SK-N-SH (cell line): ENCODE data around the gene NOTCH1. TPM values are rescaled to one million over a fixed set of nuclear protein-coding genes. Genes with fewer than 3 reads are reported as not detected.

ENCODE experiments used
- CTCF ChIA-PET: fragments of 300-600, 350-600 bp; formaldehyde crosslinking; extraction: SDS; loops from one replicate; lab custom pipeline; 2021; lab: Yijun Ruan, JAX
- POLR2A ChIA-PET: fragments of 350-600 bp; sonication (Branson Sonifier 250); formaldehyde crosslinking; extraction: SDS; loops from one replicate; lab custom pipeline; 2020; ENCODE audit warnings: antibody characterized with exemption, inconsistent platforms; lab: Yijun Ruan, JAX
- DNase-seq: peaks from one replicate; pipeline ENCODE4 v3.0.0; 2012
- H2AFZ ChIP-seq: fragments of 200-600 bp; sonication (generic); 2 replicates; pipeline ENCODE4 v1.8.1; 2016; ENCODE audit warnings: antibody characterized with exemption, mild to moderate bottlenecking, low read depth
- H3F3A ChIP-seq: fragments of 200-600 bp; sonication (generic); replicated peaks from 2 replicates; pipeline ENCODE3; 2016; ENCODE audit warnings: antibody characterized with exemption, mild to moderate bottlenecking; ENCODE audit not compliant: insufficient read depth
- H3K27ac ChIP-seq, 2 experiments: fragments of 200-500 bp in 1 of 2; fragments of 200-600 bp in 1 of 2; sonication (Bioruptor generic) in 1 of 2; sonication (generic), shearing (Covaris generic) in 1 of 2; 2 replicates each; pipeline versions ENCODE4 v1.5.1 to v1.6.1; 2014 to 2016; ENCODE audit warnings: low read depth in 2 of 2, inconsistent platforms in 1 of 2, low read length in 1 of 2, mild to moderate bottlenecking in 1 of 2, mixed read lengths in 1 of 2
- H3K27me3 ChIP-seq: fragments of 200-600 bp; sonication (generic), shearing (Covaris generic); 2 replicates; pipeline ENCODE4 v1.6.1; 2016; ENCODE audit warnings: mixed run types; ENCODE audit not compliant: insufficient read depth
- H3K36me3 ChIP-seq, 2 experiments: fragments of 200-500 bp in 1 of 2; fragments of 200-600 bp in 1 of 2; sonication (Bioruptor generic) in 1 of 2; sonication (generic) in 1 of 2; replicated peaks in 1 of 2; 2 replicates each; pipeline versions ENCODE3 to v1.5.1; 2014 to 2016; ENCODE audit warnings: low read length in 1 of 2, mild to moderate bottlenecking in 1 of 2; ENCODE audit not compliant: insufficient read depth in 2 of 2, control insufficient read depth in 1 of 2
- H3K4me1 ChIP-seq, 2 experiments: fragments of 200-500 bp in 1 of 2; fragments of 200-600 bp in 1 of 2; sonication (Bioruptor generic) in 1 of 2; sonication (generic), shearing (Covaris generic) in 1 of 2; 2 replicates each; pipeline versions ENCODE4 v1.5.1 to v1.6.1; 2014 to 2016; ENCODE audit warnings: low read depth in 1 of 2, low read length in 1 of 2, mixed run types in 1 of 2; ENCODE audit not compliant: insufficient read depth in 2 of 2, control insufficient read depth in 1 of 2
- H3K4me2 ChIP-seq: fragments of 200-600 bp; sonication (generic), shearing (Covaris generic); 2 replicates; pipeline ENCODE4 v1.6.1; 2017; ENCODE audit warnings: mixed run types
- H3K4me3 ChIP-seq, 2 experiments: fragments of 200-500 bp in 1 of 2; fragments of 200-600 bp in 1 of 2; sonication (Bioruptor generic) in 1 of 2; sonication (generic), shearing (Covaris generic) in 1 of 2; 2 replicates each; pipeline versions ENCODE4 v1.5.1 to v1.8.1; 2014 to 2016; ENCODE audit warnings: low read depth in 2 of 2, inconsistent platforms in 1 of 2, low read length in 1 of 2, mild to moderate bottlenecking in 1 of 2, mixed read lengths in 1 of 2, moderate library complexity in 1 of 2
- H3K79me2 ChIP-seq: fragments of 200-600 bp; sonication (generic); 2 replicates; pipeline ENCODE4 v1.8.1; 2017; ENCODE audit warnings: mild to moderate bottlenecking; ENCODE audit not compliant: insufficient read depth
- H3K9ac ChIP-seq: fragments of 200-600 bp; sonication (generic); 2 replicates; pipeline ENCODE4 v1.6.1; 2017; ENCODE audit warnings: mixed run types
- H3K9me2 ChIP-seq: fragments of 200-600 bp; sonication (generic); 2 replicates; pipeline ENCODE4 v1.6.1; 2017; ENCODE audit warnings: mixed run types
- H3K9me3 ChIP-seq: fragments of 200-600 bp; sonication (generic); 2 replicates; pipeline ENCODE4 v1.6.1; 2017; ENCODE audit warnings: mixed run types, mild to moderate bottlenecking, moderate library complexity
- H4K20me1 ChIP-seq: fragments of 200-600 bp; sonication (generic); 2 replicates; pipeline ENCODE4 v1.6.1; 2017; ENCODE audit warnings: mild to moderate bottlenecking, mixed run types; ENCODE audit not compliant: insufficient read depth
- CHD2 ChIP-seq: fragments of 150-350 bp; IDR thresholded peaks from 2 replicates; pipeline ENCODE4 v1.6.1; 2018; ENCODE audit warnings: low read length; ENCODE audit not compliant: partially characterized antibody
- CTCF ChIP-seq: fragments of 200-600 bp; sonication (generic); IDR thresholded peaks from 2 replicates; pipeline ENCODE4 v1.6.1; 2017; ENCODE audit warnings: antibody characterized with exemption, mild to moderate bottlenecking, moderate library complexity
- EP300 ChIP-seq, 2 experiments: IDR thresholded peaks; 2 replicates each; pipeline versions ENCODE4 v1.4.0 to v1.6.1; 2012; ENCODE audit warnings: borderline replicate concordance in 1 of 2, low read depth in 1 of 2, low read length in 1 of 2
- FOSL2 ChIP-seq: IDR thresholded peaks from 2 replicates; pipeline ENCODE4 v1.4.0; 2012; ENCODE audit warnings: low read depth, mild to moderate bottlenecking, moderate library complexity, borderline replicate concordance
- FOXJ3 ChIP-seq: sonication (generic); formaldehyde crosslinking; IDR thresholded peaks from 2 replicates; pipeline ENCODE4 v1.5.1; 2020; ENCODE audit warnings: mild to moderate bottlenecking, missing genetic modification reagents
- GABPA ChIP-seq: IDR thresholded peaks from 2 replicates; pipeline ENCODE4 v1.4.0; 2012; ENCODE audit warnings: low read depth, mild to moderate bottlenecking
- GATA2 ChIP-seq: sonication (generic); formaldehyde crosslinking; IDR thresholded peaks from 2 replicates; pipeline ENCODE4 v1.5.0; 2020; ENCODE audit warnings: mild to moderate bottlenecking, missing genetic modification reagents
- JUND ChIP-seq: IDR thresholded peaks from 2 replicates; pipeline ENCODE4 v1.4.0; 2012
- MAX ChIP-seq: IDR thresholded peaks from 2 replicates; pipeline ENCODE4 v1.4.0; 2012; ENCODE audit warnings: low read depth
- MXI1 ChIP-seq: IDR thresholded peaks from 2 replicates; pipeline ENCODE4 v1.6.1; 2012; ENCODE audit warnings: mild to moderate bottlenecking, low read depth, low read length, improper control_type of control experiment
- NRF1 ChIP-seq: IDR thresholded peaks from 2 replicates; pipeline ENCODE4 v1.6.1; 2012; ENCODE audit warnings: low read depth, mild to moderate bottlenecking, low read length
- PBX3 ChIP-seq: IDR thresholded peaks from 2 replicates; pipeline ENCODE4; 2012
- RCOR1 ChIP-seq: fragments of 150-350 bp; IDR thresholded peaks from 2 replicates; pipeline ENCODE4 v1.6.1; 2017; ENCODE audit warnings: antibody characterized with exemption, low read length
- REST ChIP-seq: IDR thresholded peaks from 2 replicates; pipeline ENCODE4 v1.6.1; 2012; ENCODE audit warnings: mild to moderate bottlenecking, low read depth, low read length, moderate library complexity
- TEAD4 ChIP-seq: IDR thresholded peaks from 2 replicates; pipeline ENCODE4 v1.4.0; 2012; ENCODE audit warnings: mild to moderate bottlenecking, borderline replicate concordance; ENCODE audit not compliant: insufficient read depth
- USF1 ChIP-seq: IDR thresholded peaks from 2 replicates; pipeline ENCODE4 v1.4.0; 2012; ENCODE audit warnings: low read depth, borderline replicate concordance
- YY1 ChIP-seq: IDR thresholded peaks from 2 replicates; pipeline ENCODE4 v1.4.0; 2012; ENCODE audit warnings: low read depth, mild to moderate bottlenecking
- ZBTB33 ChIP-seq: IDR thresholded peaks from 2 replicates; pipeline ENCODE4 v1.4.0; 2012; ENCODE audit warnings: low read depth, borderline replicate concordance
- WGBS: methylation state at CpG from one replicate; pipeline ENCODE4 v1.1.6; 2017; ENCODE audit warnings: low lambda C conversion rate; 5-methylcytosine and 5-hydroxymethylcytosine counted together
- polyA plus RNA-seq, 3 experiments: library from polyadenylated mRNA; depleted of rRNA; stranded (reverse); fragments of >200 nt; gene quantifications; 2 replicates each; pipeline ENCODE4 v1.2.3, GENCODE V29; 2012

NOTCH1 gene
- polyA plus RNA-seq, 1 of the 3 experiments (the other 2 are of a cell fraction): 6.6 TPM

- Histone ChIP-seq H3K4me1 (no peaks in the 10 kb centered on the region; a peak in 2 of 4 replicates), H3K9ac (no peak overlapping the region), H3K9me2 (no peaks in the 10 kb centered on the region), H3K4me2 (no peak overlapping the region), H3K36me3 (no peaks in the 10 kb centered on the region), H2AFZ (no peak overlapping the region), H3K27me3 (no peaks in the 10 kb centered on the region), H3F3A (peaks cover 19% of the 10 kb centered on the region), H3K79me2 (no peaks in the 10 kb centered on the region), H3K27ac (no peak overlapping the region), H3K9me3 (no peaks in the 10 kb centered on the region), H4K20me1 (no peaks in the 10 kb centered on the region), H3K4me3 (no peak overlapping the region)
- ChIA-PET POLR2A (no interaction called here), CTCF (interaction anchor here (1.1 to 1.4 kb wide), 3 partner anchors 26 to 93 kb away, joined by 5 to 6 read pairs (median 6); no protein-coding TSS in a partner anchor)
- DNase-seq: no peak
- WGBS: 25% methylated on average over 1 of the region's 7 CpGs
- TF ChIP-seq NRF1 (no peak), USF1 (no peak), TEAD4 (no peak), RCOR1 (no peak), FOXJ3 (CRISPR knock-in tag) (no peak), GABPA (no peak), YY1 (no peak), CHD2 (no peak), FOSL2 (no peak), GATA2 (CRISPR knock-in tag) (no peak), PBX3 (no peak), MXI1 (no peak), CTCF (no peak), ZBTB33 (no peak), MAX (no peak), JUND (no peak), REST (no peak), EP300 (IDR thresholded peaks at IDR 0.05; ENCODE audit: borderline replicate concordance in 1 of 2, low read depth in 1 of 2, low read length in 1 of 2) (no peak)
These were observed 32.7 kb upstream of the NOTCH1 start for GRCh38 chr9:136578626-136578914.
